ENCODE data around the gene TCAIM.
"Not testable (repeated sequence)": the region's sequence is repeated elsewhere in the genome, so short reads cannot be mapped to it uniquely, and the experiment has no call there.

Gene TCAIM

DNA sequence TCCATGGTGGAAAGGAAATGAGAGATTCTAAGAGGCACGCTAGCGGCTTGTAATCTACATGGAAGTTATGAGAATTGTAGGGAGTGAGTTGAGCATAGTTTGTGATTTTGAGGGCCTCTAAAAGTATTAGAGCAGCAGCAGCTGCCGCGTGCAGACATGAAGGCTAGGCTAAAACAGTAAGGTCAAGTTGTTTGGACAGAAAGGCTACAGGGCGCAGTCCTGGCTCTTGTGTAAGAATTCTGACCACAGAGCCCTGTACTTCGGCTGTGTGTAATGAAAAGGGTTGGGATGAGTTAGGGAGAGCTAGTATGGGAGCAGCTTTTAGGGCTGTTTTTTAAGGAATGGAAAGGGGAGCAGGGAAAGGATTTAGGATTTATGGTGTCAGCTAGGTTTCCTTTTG, 8.0 kb downstream of the TCAIM start:
- DNase-seq (ENCODE audit: low spot score): not testable (repeated sequence)

DNA sequence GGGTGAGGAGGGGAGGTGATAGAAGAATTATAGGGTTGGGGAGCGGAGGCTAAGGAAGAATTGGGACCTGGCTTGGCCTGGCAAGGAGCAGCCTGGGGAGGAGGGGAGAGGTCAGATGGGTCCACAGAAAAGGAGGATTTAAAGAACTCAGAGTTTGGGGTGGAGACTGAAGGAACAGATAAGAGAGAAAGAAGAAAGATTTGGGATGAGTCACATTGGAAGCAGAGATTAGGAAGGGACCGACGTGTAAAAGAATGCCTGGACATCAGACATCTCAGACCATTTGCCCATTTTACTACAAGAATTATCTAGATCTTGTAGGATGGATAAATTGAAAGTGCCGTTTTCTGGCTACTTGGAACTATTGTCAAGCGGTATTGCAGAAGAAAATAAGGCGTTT, 10.4 kb downstream of the TCAIM start:
- no peak for DNase-seq (ENCODE audit: low spot score)

DNA sequence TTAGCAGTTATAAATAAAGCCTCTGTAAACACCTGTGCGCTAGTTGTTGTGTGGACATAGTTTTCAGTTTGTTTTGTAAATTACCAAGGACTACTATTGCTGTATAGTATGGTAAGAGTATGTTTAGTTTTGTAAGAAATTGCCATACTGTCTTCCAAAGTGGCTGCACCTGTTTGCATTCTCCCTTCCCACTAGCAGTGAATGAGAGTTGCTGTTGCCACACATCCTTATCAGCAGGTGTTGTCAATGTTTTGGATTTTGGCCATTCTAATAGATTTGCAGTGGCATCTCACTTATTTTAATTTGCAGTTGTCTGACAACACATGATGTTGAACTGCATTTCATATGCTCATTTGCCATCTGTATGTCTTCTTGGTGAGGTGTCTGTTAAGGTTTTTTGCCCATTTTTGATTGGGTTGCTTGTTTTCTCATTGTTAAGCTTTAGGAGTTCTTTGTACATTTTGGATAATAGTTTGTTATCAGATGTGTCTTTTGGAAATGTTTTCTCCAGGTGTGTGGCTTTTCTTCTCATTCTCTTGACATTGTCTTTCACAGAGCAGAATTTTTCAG, 14.9 kb downstream of the TCAIM start:
- no peak for DNase-seq (ENCODE audit: low spot score)

DNA sequence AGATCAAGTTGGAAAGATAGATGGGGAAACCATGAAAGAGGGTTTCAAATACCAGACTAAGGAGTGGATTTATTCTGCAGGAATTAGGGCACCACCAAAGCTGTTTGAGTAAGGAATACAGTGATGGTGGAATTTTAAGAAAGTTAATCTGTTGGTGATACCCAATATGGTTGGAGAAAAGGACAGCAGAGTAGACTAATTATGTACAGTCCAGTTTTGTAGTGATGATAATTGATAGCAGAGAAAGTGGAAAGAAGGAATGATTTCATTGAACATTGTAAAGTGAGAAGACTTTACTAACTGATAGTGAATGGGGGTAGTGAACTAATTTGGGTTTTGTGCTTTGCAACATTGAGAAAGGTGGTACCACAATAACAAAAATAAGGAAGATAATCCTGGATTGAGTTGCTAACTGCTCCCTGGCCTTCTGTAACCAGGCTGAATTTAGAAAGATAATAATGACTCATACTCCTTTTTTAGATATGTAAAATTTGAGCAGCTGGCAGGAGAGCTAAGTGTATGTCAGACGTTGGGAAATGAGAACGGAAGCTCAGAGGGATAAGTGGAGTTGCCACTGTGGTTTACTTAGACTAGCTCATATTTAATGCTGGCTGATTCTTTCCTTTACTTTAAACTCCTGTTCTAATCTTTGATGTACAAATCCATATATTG, 16.9 kb downstream of the TCAIM start:
- peak; percentile 43 for DNase-seq (ENCODE audit: low spot score)

DNA sequence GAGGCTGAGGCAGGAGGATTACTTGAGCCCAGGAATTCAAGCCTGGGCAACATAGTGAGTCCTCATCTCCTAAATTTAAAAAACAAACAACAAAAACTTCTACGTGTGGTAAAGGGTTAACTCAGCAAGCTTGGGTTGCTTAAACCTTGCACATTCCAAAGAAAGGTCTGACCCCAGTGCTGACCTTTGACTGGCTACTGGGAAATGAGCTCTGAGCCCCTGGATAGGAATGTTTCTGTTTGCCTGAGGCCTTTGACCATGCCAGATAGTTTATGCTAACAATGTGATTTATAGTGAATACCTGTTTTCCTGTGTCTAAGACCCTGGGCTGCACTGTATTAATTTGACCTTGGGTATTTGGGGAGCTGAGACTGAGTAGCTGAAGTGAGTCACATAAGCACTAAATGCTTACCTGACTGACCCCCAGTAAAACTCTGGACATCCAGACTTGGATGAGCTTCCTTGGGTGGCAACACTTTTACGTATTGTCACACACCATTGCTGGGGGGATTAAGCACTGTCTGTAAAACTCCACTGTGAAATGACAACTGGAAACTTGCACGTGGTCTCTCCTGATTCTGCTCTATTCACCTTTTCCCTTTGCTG, 20.7 kb downstream of the TCAIM start:
- DNase-seq (ENCODE audit: low spot score): peak; percentile 62

DNA sequence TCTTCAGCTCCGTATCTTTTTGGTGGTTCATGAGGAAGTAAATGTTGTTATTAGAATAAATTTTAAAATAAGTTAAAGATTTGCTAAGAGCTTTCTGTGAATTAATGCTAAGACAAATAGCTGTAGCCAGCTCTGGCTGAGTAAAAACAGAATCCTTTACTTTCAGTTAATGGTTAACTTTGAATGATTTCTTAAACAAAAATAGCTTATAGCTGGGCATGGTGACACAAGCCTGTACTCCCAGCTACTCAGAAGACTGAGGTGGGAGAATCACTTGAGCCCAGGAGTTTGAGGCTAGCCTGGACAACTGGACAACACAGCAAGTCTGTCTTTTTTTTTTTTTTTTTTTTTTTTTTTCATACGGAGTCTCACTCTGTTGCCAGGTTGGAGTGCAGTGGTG, 25.0 kb downstream of the TCAIM start:
- no peak for DNase-seq (ENCODE audit: low spot score)

DNA sequence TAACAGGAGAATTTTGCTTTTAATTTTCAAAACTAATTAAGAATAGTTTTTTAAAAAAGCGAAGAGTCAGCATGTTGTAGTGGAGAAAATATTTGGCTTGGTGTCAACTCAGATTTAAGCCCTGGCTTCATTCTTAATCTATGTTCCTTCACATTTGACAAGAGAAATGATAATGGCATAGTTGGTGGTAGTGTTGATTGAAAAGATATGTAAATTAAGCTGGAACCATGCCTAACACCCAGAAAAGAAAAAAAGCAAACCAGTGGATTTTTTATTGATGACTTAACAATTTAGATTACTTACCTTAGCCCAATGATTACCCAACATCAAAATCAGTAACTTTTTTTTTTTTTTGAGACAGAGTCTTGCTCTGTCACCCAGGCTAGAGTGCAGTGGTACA, 27.4 kb downstream of the TCAIM start:
- no peak for DNase-seq (ENCODE audit: low spot score)

DNA sequence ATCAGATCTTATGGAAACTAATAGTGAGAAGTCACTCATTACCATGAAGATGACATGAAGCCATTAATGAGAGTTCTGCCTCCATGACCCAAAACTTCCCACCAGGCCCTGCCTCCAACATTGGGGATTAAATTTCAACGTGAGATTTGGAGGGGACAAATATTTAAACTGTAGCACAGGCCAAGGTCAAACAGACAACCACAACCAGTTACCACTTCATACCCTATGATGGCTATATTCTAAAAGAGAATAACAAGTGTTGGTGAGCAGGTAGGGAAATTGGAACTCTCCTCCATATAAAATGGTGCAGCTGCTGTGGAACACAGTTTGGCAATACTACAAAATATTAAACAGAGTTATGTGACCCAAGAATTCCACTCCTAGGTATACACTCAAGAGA, 36.9 kb downstream of the TCAIM start:
- DNase-seq (ENCODE audit: low spot score): no peak

DNA sequence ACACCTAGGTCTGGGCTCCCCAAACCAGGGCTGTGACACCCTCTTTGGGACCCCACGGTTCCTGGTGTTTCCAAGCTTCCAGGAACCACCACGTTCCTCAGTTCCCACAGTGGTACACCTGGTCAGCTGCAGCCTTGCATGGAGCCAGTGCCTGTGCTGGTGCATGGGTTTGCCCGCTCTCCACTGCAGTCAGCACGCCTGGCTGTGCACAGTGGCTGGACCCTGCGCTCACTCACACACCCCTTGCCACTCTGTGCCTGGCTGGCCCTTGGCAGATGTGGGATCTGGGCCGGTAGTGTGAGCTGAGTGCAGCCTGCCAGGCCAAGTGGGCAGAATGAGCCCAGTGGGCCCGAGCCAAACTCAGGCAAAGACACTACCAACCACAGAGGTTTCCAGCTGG, 48.8 kb downstream of the TCAIM start:
- no peak for DNase-seq (ENCODE audit: low spot score)

DNA sequence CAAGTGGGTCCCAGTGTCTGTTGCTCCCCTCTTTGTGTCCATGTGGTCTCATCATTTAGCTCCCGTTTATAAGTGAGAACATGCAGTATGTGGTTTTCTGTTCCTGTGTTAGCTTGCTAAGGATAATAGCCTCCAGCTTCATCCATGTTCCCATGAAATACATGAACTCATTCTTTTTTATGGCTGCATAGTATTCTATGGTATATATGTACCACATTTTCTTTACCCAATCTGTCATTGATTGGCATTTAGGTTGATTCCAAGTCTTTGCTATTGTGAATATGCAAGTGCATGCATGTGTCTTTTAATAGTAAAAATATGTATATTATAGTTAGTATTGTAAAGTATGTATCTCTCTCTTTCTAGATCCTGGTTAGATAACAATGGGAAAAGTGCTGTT, 53.9 kb downstream of the TCAIM start:
- no peak for DNase-seq (ENCODE audit: low spot score)

DNA sequence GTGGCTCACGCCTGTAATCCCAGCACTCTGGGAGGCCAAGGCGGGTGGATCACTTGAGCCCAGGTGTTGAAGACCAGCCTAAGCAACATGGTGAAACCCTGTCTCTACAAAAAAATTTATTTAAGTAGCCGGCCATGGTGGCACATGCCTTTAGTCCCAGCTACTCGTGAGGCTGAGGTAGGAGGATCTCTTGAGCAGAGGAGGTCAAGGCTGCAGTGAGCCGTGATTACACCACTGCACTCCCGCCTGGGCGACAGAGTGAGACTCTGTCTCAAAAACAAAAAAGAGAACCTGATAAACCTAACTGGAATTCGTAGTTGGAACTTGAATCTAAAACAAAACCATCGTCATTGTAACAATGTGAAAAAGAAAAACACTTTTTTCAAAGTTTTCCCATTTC, 57.1 kb downstream of the TCAIM start:
- no peak for DNase-seq (ENCODE audit: low spot score)

DNA sequence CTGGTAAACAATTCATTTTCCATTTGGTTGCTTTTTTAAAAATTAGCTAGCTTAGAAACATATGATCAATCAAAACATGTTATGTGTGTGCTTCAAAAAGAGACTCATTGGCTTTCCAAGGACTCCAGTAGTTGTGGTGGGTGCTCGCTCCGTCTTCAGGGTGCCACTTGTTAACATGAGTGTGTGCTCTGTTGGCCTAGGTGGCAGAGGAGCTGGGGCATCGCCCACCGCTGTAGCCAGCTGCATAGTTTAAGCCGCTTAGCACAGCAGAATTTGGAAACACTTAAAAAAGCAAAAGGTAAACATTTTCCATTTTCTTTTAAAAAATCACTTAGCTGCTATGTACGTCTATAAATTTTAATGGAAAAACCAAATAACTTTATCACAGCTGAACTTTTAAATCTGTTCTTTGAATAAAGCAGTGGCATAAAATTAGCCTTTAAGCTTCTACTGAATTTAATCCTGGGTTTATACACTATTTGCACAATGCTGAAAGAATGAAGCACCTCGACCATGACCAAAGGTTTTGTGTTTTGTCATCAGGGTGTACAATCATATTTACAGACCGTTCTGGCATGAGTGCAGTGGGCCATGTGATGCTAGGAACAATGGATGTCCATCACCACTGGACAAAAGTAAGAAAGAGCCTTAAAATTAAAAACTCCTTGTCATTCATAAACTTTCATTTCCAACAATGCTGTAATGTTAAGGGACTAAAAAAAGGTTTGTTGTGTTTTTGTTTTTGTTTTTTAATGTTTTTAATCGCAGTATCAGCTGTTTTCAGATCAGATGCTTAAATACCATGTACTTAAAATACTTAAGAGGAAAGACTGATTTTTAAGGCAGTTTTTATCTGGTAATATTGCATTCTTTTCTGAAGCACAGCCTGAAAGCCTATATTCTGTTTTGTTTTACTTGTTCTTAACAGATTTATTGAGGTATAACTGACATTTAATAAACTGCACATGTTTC, 57.9 kb downstream of the TCAIM start:
- no peak for DNase-seq (ENCODE audit: low spot score)

DNA sequence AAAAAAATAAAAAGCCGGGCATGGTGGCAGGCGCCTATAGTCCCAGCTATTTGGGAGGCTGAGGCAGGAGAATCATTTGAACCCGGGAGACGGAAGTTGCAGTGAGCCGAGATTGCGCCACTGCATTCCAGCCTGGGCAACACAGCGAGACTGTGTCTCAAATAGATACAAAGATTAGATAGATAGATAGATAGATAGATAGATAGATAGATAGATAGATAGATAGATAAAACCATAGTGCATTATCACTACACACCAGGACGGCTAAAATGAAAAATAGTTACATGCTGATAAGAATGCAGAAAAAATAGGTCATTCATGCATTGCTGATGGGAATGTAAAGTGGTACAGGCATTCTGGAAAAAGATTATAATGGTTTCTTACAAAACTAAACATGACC, 59.7 kb downstream of the TCAIM start:
- DNase-seq (ENCODE audit: low spot score): not testable (repeated sequence)

DNA sequence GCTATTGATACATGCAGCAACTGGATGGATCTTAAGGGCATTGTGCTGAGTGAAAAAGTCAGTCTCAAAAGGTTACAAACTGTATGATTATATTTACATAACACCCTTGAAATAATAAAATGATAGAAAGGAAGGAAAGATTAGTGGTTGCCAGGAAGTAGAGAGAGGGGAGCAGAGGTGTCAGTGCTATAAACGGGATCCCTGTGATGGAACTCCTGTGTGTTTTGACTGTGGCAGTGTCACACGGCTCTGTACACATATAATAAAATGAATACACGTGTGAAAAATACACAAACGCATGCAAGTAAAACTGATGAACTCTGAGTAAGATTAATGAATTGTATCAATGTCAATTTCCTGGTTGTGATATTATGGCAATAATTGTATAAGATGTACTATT, 60.3 kb downstream of the TCAIM start:
- no peak for DNase-seq (ENCODE audit: low spot score)

DNA sequence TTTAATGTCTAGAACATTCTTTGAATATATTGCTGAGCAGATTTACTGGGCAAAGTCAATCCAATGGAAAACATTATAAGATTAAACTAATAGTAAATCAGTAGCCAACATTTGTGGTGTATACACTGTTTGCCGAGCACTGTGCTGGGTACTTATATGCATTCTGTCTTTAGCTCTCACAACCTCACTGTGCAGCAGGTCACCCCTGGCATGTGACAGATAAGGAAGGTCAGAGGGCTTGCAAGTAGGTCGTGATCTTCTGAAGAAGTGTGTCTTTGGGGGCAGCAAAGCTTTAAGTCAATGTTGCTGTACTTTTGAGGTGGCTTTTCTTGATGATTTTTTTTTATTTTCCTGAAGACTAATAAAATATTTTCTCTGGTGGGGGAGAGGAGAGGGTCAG, 62.2 kb downstream of the TCAIM start:
- DNase-seq (ENCODE audit: low spot score): no peak

DNA sequence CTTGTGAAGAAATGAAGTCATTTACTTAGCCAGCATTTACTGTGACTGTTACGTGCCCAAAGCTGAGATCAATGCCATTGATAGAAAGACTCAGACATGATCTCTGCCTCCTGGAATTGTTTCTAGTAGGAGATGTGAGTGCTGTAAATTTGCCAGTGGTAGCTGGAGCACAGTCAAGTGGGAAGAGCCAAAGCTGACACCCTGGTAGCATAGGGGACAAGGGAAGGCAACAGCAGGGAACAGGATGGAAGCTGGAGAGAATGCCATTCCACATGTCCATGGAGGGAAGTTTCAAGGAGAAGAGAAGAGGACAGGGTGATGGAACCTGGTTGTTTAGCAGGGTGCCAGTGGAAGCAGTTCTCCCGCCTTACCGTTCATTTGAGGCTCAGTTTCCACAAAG, 64.0 kb downstream of the TCAIM start:
- DNase-seq (ENCODE audit: low spot score): no peak

DNA sequence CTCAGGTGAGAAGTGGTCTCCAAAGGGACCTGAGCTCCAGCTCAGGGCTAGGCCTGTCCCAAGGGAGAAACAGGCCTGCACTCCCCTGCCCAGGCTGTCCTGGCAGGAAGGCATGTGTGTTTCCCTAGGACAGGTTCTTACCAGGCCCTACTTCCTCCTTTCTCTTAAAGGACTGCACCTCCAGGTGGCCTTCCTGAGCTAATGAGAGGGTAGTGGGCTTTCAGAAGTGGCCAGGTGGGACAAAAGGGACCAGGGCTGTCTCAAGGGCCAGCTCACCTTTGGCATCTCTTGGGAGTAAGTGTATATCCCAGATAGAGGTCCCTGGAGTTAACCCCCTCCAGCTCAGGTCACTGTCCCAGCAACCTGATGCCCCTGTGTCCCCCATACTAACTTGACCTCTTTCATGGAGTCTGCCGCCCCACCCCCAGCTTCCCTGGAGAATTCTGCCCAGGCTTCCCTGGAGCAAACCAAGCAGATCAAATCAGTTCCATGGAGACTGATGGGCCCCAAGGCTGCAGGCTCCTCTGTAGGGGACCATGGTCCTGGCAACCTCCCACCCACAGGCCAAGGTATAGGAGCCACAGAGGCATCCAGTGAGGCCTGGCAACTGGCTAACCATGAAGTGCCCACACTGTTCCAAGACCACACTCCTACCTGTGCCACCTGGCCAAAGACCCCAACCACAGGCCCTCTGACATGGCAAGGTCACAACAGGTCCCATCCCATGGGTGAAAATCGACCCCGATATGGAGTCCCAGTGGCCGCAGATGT, 71.3 kb downstream of the TCAIM start:
- DNase-seq (ENCODE audit: low spot score): no peak

DNA sequence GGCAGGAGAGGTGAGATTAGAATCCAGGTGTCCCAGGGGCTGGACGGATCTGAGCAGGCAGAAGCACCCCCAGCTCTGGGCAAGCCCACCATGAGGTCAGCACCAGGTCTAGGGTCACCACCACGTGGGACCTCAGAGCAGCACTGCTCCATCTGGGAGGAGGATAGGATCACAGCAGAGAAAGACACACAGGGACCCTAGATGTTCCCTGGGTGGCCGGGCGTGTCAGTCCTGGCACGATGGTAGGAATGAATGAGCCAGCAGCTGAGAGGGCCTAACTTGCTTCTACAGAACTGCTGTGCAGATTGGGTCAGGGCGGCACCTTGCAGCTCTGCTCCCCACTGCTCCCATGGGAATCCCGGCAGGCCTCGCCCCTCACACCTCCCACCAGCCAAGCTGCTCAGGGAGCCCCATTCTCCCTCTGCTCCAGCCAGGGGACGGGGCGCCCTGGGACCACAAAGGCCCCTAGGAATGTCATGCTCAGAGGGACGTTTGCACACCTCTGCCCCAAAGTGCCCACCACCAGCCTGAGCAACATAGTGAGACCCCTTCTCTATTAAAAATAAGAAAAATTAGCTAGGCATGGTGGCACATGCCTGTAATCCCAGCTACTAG, 72.6 kb downstream of the TCAIM start:
- no peak for DNase-seq (ENCODE audit: low spot score)

DNA sequence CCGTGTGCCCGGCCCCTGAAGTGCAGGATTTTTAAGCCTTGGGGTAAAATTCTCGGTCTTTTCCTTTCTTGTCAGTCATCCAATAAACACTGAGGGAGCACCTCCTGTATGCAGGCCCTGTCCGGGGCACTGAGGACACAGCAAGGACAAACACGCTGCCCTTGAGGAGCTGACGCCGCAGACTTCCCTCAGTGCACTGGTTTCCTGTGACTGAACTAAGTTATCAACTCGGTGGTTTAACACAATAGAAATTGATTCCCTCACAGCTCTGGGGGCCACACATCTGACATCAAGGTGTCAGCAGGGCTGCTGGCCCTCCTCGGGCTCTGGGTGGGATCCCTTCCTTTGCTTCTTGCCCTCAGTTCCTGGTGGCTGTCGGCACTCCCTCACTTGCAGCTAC, 73.8 kb downstream of the TCAIM start:
- no peak for DNase-seq (ENCODE audit: low spot score)

DNA sequence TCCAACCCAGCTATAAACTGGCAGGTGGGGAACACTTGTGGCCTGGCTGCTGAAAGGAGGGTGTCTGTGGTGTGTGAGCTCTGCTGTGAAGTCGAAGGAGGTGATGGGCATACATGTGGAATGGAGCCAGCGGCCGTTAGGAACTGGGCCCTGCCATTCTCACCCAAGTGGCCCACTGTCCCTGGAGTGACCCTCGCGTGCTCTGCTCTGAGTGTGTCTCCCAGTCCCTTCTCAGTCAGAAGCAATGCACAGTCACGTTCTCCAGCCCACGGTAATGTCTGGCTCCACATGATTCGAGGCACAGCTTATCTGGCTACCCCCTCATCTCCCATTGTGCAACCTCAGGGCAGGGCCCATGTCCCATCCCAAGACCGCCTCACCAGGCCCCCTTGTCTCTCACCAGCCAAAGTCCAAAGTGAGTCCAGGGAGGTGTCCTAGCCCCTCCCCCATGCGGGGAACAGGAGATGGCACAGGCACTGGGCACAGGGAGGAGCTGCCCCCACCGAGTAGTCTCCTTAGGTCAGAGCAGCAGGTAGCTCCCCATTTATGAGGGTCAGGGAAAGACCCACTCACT, 76.0 kb downstream of the TCAIM start:
- no peak for DNase-seq (ENCODE audit: low spot score)

DNA sequence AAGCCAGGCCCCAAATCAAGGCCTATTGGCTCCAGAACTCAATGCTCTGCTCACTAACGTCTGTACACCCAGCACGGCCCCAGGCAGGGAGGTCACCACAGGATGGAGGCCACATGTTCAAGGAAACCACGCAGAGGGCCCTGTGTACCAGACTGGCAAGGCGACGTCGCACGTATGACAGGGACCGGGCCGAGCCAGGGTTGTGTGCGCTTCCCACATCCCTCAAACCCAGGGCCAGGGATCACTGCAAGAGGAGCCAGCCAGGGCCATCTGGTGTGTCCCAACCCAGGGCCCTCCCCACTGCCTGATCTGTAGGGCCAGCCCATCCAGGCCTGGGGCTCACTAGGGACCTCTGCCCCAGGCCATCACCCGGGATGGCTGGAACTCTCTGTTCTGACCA, 76.9 kb downstream of the TCAIM start:
- no peak for DNase-seq (ENCODE audit: low spot score)
